Trophoblast cell (in vitro differentiated cells and primary cell): ENCODE results near the gene SEC63.

Experiments used
- DNase-seq, 2 donors: peaks; one replicate each; pipeline ENCODE4 v3.0.0-alpha.2; 2016
- H2AFZ ChIP-seq: 2 replicates; pipeline ENCODE4 v1.6.1; 2013; ENCODE audit warnings: low read length, moderate library complexity, mild to moderate bottlenecking; ENCODE audit not compliant: insufficient read depth, poor library complexity
- H2AK5ac ChIP-seq: 2 replicates; pipeline ENCODE4 v1.6.1; 2013; ENCODE audit warnings: mild to moderate bottlenecking, low read length
- H2BK120ac ChIP-seq: 2 replicates; pipeline ENCODE4 v1.6.1; 2013; ENCODE audit warnings: low read length, mild to moderate bottlenecking, moderate library complexity; ENCODE audit not compliant: insufficient read depth, poor library complexity
- H2BK12ac ChIP-seq: 2 replicates; pipeline ENCODE4 v1.6.1; 2013; ENCODE audit warnings: mild to moderate bottlenecking, low read length, moderate library complexity
- H2BK5ac ChIP-seq: 2 replicates; pipeline ENCODE4 v1.6.1; 2013; ENCODE audit warnings: low read length, low read depth, moderate library complexity, mild to moderate bottlenecking; ENCODE audit not compliant: poor library complexity
- H3K14ac ChIP-seq: 2 replicates; pipeline ENCODE4 v1.6.1; 2013; ENCODE audit warnings: mild to moderate bottlenecking, low read length
- H3K18ac ChIP-seq: 2 replicates; pipeline ENCODE4 v1.6.1; 2013; ENCODE audit warnings: mild to moderate bottlenecking, low read length
- H3K23ac ChIP-seq: 2 replicates; pipeline ENCODE4 v1.6.1; 2013; ENCODE audit warnings: low read length
- H3K27ac ChIP-seq: 2 replicates; pipeline ENCODE4 v1.5.1; 2013; ENCODE audit warnings: low read depth, mild to moderate bottlenecking, inconsistent platforms, low read length, moderate library complexity
- H3K27me3 ChIP-seq: 2 replicates; pipeline ENCODE4 v1.6.1; 2013; ENCODE audit warnings: inconsistent platforms, mild to moderate bottlenecking, low read length, moderate library complexity; ENCODE audit not compliant: insufficient read depth
- H3K36me3 ChIP-seq, 2 experiments: 1 replicate in 1 of 2; 2 replicates in 1 of 2; pipeline ENCODE4 v1.6.1; 2013; ENCODE audit warnings: low read length in 2 of 2, mild to moderate bottlenecking in 2 of 2, moderate library complexity in 1 of 2; ENCODE audit not compliant: insufficient read depth in 2 of 2, control insufficient read depth in 1 of 2
- H3K4ac ChIP-seq: 2 replicates; pipeline ENCODE4 v1.6.1; 2013; ENCODE audit warnings: low read depth, mild to moderate bottlenecking, low read length, moderate library complexity
- H3K4me1 ChIP-seq, 2 experiments: 1 replicate in 1 of 2; 2 replicates in 1 of 2; pipeline ENCODE4 v1.6.1; 2013; ENCODE audit warnings: low read length in 2 of 2, mild to moderate bottlenecking in 2 of 2, moderate library complexity in 1 of 2; ENCODE audit not compliant: insufficient read depth in 2 of 2, control insufficient read depth in 1 of 2
- H3K4me2 ChIP-seq: 2 replicates; pipeline ENCODE4 v1.6.1; 2013; ENCODE audit warnings: inconsistent platforms, mild to moderate bottlenecking, low read length, moderate library complexity
- H3K4me3 ChIP-seq: 2 replicates; pipeline ENCODE4 v1.5.1; 2013; ENCODE audit warnings: mild to moderate bottlenecking, low read depth, low read length, inconsistent platforms
- H3K79me1 ChIP-seq: one replicate; pipeline ENCODE4 v1.6.1; 2013; ENCODE audit warnings: low read length
- H3K79me2 ChIP-seq: 2 replicates; pipeline ENCODE4 v1.6.1; 2013; ENCODE audit warnings: low read length, mild to moderate bottlenecking; ENCODE audit not compliant: control insufficient read depth, insufficient read depth, poor library complexity
- H3K9ac ChIP-seq: 2 replicates; pipeline ENCODE4 v1.6.1; 2013; ENCODE audit warnings: mild to moderate bottlenecking, low read length
- H3K9me3 ChIP-seq: 2 replicates; pipeline ENCODE4 v1.6.1; 2013; ENCODE audit warnings: low read depth, mild to moderate bottlenecking, control low read depth, inconsistent platforms, low read length; ENCODE audit not compliant: insufficient read depth
- H4K12ac ChIP-seq: 2 replicates; pipeline ENCODE4 v1.6.1; 2013; ENCODE audit warnings: low read depth, mild to moderate bottlenecking, low read length, moderate library complexity
- H4K8ac ChIP-seq: 2 replicates; pipeline ENCODE4 v1.6.1; 2013; ENCODE audit warnings: low read depth, mild to moderate bottlenecking, low read length, moderate library complexity
- H4K91ac ChIP-seq: one replicate; pipeline ENCODE4 v1.6.1; 2013; ENCODE audit warnings: low read depth, mild to moderate bottlenecking, low read length, moderate library complexity
- WGBS: extraction: QIAGEN DNeasy Blood & Tissue Kit; methylation state at CpG from one replicate; pipeline ENCODE4 v1.1.7; 2013; ENCODE audit warnings: missing lambda C conversion rate; ENCODE audit not compliant: insufficient read length, insufficient coverage; ENCODE audit errors: extremely low coverage; 5-methylcytosine and 5-hydroxymethylcytosine counted together

SEC63 gene

GRCh38 chr6:107833136-107833535, 124.9 kb downstream of the SEC63 start:
- no peak overlapping the region for H3K14ac ChIP-seq
- no peaks in the 10 kb centered on the region for H3K9me3 ChIP-seq
- no peak overlapping the region for H3K27ac ChIP-seq
- H2BK120ac ChIP-seq, result no peak overlapping the region
- H3K27me3 ChIP-seq, result no peaks in the 10 kb centered on the region
- H2AFZ ChIP-seq, result no peak overlapping the region
- no peak overlapping the region for H2BK12ac ChIP-seq
- H3K4ac ChIP-seq, result no peak overlapping the region
- H3K9ac ChIP-seq, result no peak overlapping the region
- no peak overlapping the region for H3K23ac ChIP-seq
- no peak overlapping the region for H4K91ac ChIP-seq
- no CpG with 5 or more reads among the region's 7 CpGs for WGBS
- DNase-seq, result no peak
- H3K4me1 ChIP-seq, result no peaks in the 10 kb centered on the region
- no peak overlapping the region for H3K4me2 ChIP-seq
- no peak overlapping the region for H2AK5ac ChIP-seq
- H4K12ac ChIP-seq, result no peak overlapping the region
- no peak overlapping the region for H3K18ac ChIP-seq
- no peak overlapping the region for H3K4me3 ChIP-seq
- no peaks in the 10 kb centered on the region for H3K36me3 ChIP-seq
- H4K8ac ChIP-seq, result no peak overlapping the region
- H2BK5ac ChIP-seq, result no peak overlapping the region
- H3K79me2 ChIP-seq, result no peaks in the 10 kb centered on the region
- H3K79me1 ChIP-seq, result no peaks in the 10 kb centered on the region

- Histone ChIP-seq H3K9me3 (no peaks in the 10 kb centered on the region), H2BK5ac (no peak overlapping the region), H2BK120ac (no peak overlapping the region), H2AK5ac (no peak overlapping the region), H3K27ac (no peak overlapping the region), H3K9ac (no peak overlapping the region), H3K4me1 (no peaks in the 10 kb centered on the region), H3K79me1 (no peaks in the 10 kb centered on the region), H3K36me3 (no peaks in the 10 kb centered on the region), H2BK12ac (no peak overlapping the region), H4K91ac (no peak overlapping the region), H4K12ac (no peak overlapping the region), H4K8ac (no peak overlapping the region), H3K18ac (no peak overlapping the region), H3K79me2 (no peaks in the 10 kb centered on the region), H3K4ac (no peak overlapping the region), H3K14ac (no peak overlapping the region), H3K4me2 (no peak overlapping the region), H3K27me3 (no peaks in the 10 kb centered on the region), H3K23ac (peak overlapping the region; percentile 56), H3K4me3 (no peak overlapping the region), H2AFZ (no peak overlapping the region)
- no CpG with 5 or more reads among the region's 10 CpGs for WGBS
- peak; percentile 40 to 57 for DNase-seq
Observed at GRCh38 chr6:107832151-107833056, 125.6 kb downstream of the SEC63 start.

- Histone ChIP-seq H3K18ac (no peak overlapping the region), H2BK120ac (no peak overlapping the region), H3K9ac (no peak overlapping the region), H4K91ac (no peak overlapping the region), H2BK12ac (no peak overlapping the region), H2AFZ (no peak overlapping the region), H4K8ac (no peak overlapping the region), H3K4me2 (no peak overlapping the region), H3K27ac (no peak overlapping the region), H3K36me3 (no peaks in the 10 kb centered on the region), H3K4ac (no peak overlapping the region), H2AK5ac (no peak overlapping the region), H3K79me2 (no peaks in the 10 kb centered on the region), H3K4me3 (no peak overlapping the region), H2BK5ac (no peak overlapping the region), H4K12ac (no peak overlapping the region), H3K4me1 (no peaks in the 10 kb centered on the region), H3K9me3 (no peaks in the 10 kb centered on the region), H3K27me3 (no peaks in the 10 kb centered on the region), H3K14ac (no peak overlapping the region), H3K23ac (no peak overlapping the region), H3K79me1 (no peaks in the 10 kb centered on the region)
- DNase-seq, result no peak
- WGBS, result no CpG with 5 or more reads among the region's 2 CpGs
Observed at GRCh38 chr6:107830060-107830459, 127.9 kb downstream of the SEC63 start.

GRCh38 chr6:107827541-107827940, 130.5 kb downstream of the SEC63 start:
- no peak overlapping the region for H2BK120ac ChIP-seq
- no peak overlapping the region for H3K14ac ChIP-seq
- H2AFZ ChIP-seq, result no peak overlapping the region
- no peak overlapping the region for H2AK5ac ChIP-seq
- H3K27ac ChIP-seq, result no peak overlapping the region
- no peaks in the 10 kb centered on the region for H3K36me3 ChIP-seq
- H3K4me1 ChIP-seq, result no peaks in the 10 kb centered on the region
- H3K18ac ChIP-seq, result no peak overlapping the region
- no peak overlapping the region for H3K4me3 ChIP-seq
- H2BK12ac ChIP-seq, result no peak overlapping the region
- H3K27me3 ChIP-seq, result no peaks in the 10 kb centered on the region
- H2BK5ac ChIP-seq, result no peak overlapping the region
- H3K4me2 ChIP-seq, result no peak overlapping the region
- H4K12ac ChIP-seq, result no peak overlapping the region
- no peaks in the 10 kb centered on the region for H3K9me3 ChIP-seq
- no peak overlapping the region for H4K8ac ChIP-seq
- WGBS, result no CpG with 5 or more reads among the region's 7 CpGs
- no peaks in the 10 kb centered on the region for H3K79me1 ChIP-seq
- no peak overlapping the region for H3K9ac ChIP-seq
- no peak for DNase-seq
- no peak overlapping the region for H3K23ac ChIP-seq
- no peaks in the 10 kb centered on the region for H3K79me2 ChIP-seq
- H3K4ac ChIP-seq, result no peak overlapping the region
- H4K91ac ChIP-seq, result no peak overlapping the region
